ENCODE measurements around the gene GPR37L1.
"Not testable (repeated sequence)": the region's sequence is repeated elsewhere in the genome, so short reads cannot be mapped to it uniquely, and the experiment has no call there.

Gene GPR37L1

GRCh38 chr1:202173993-202174392 lies 51.3 kb downstream of the GPR37L1 start:
- Histone ChIP-seq H4K20me1 (ENCODE audit: low read depth, low read length) (no peaks in the 10 kb centered on the region), H3K27ac (ENCODE audit: low read depth, low read length) (no peak overlapping the region), H3K27me3 (ENCODE audit: low read length) (no peaks in the 10 kb centered on the region), H3K79me2 (ENCODE audit: insufficient read depth, low read length) (no peaks in the 10 kb centered on the region), H2AFZ (ENCODE audit: low read depth, low read length, severe bottlenecking) (no peak overlapping the region), H3K36me3 (ENCODE audit: low read length) (no peaks in the 10 kb centered on the region), H3K4me3 (ENCODE audit: insufficient read depth, low read length, poor library complexity, severe bottlenecking) (no peak overlapping the region), H3K9me2 (replicated peaks; ENCODE audit: insufficient read depth, low read length) (no peaks in the 10 kb centered on the region), H3K4me2 (ENCODE audit: low read depth, low read length, poor library complexity, severe bottlenecking) (no peak overlapping the region), H3K9ac (ENCODE audit: low read length) (no peak overlapping the region), H3K9me3 (ENCODE audit: insufficient read depth, low read length) (no peaks in the 10 kb centered on the region), H3F3A (ENCODE audit: insufficient read depth) (no peaks in the 10 kb centered on the region)
- TF ChIP-seq CTCF (IDR thresholded peaks at IDR 0.05; ENCODE audit: insufficient read depth, low read length, poor library complexity, severe bottlenecking): no peak
- TF ChIP-seq EZH2phosphoT487 (conservative IDR thresholded peaks at IDR 0.05; ENCODE audit: low read length): no peak

DNA sequence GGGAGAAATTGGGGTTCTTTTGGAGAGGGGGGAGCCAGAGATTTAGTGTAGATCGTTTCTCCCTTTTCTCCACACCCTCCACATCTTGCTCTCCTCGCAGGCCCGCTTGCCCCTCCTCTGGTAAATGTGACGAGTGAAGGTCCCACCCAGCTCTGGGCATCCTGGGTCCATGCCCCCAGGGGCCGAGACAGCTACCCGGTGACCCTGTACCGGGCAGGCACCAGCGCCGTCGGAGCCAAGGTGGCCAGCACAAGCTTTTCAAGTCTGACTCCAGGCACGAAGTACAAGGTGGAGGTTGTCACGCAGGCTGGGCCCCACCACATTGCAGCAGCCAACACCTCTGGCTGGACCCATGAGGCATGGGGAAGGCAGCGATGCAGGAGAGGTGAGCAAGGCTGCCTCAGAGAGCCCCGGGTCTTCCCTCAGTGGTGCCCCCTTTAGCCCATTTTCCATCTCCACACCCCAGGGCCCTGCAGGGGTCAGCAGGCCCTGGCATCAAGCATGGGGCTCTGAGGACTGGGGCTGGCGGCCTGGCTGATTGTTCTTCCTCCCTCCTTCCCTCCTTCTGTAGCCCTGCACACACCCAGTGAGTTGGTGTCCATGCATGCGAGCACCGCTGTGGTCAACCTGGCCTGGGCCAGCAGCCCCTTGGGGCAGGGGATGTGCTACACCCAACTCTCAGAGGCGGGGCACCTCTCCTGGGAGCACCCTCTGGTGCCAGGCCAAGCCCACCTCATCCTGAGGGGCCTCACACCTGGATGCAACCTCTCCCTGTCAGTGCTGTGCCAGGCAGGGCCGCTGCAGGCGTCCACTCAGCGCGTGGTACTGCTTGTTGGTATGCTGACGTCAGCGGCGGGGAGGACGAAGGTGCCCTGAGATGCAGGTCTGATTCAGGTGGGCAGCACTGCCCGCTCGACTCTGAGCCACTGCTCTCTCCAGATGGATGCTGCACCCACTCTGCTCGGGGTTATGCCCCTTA lies 54.5 kb downstream of the GPR37L1 start:
- no peak overlapping the region for H2AFZ ChIP-seq (ENCODE audit: low read depth, low read length, severe bottlenecking)
- H3F3A ChIP-seq (ENCODE audit: insufficient read depth): no peaks in the 10 kb centered on the region
- no peaks in the 10 kb centered on the region for H3K27me3 ChIP-seq (ENCODE audit: low read length)
- TF ChIP-seq EZH2phosphoT487 (conservative IDR thresholded peaks at IDR 0.05; ENCODE audit: low read length): no peak
- no peak for TF ChIP-seq CTCF (IDR thresholded peaks at IDR 0.05; ENCODE audit: insufficient read depth, low read length, poor library complexity, severe bottlenecking)
- H3K9me2 ChIP-seq (replicated peaks; ENCODE audit: insufficient read depth, low read length): no peaks in the 10 kb centered on the region
- H4K20me1 ChIP-seq (ENCODE audit: low read depth, low read length): no peaks in the 10 kb centered on the region
- H3K79me2 ChIP-seq (ENCODE audit: insufficient read depth, low read length): no peaks in the 10 kb centered on the region
- no peak overlapping the region for H3K9ac ChIP-seq (ENCODE audit: low read length)
- no peak overlapping the region for H3K4me2 ChIP-seq (ENCODE audit: low read depth, low read length, poor library complexity, severe bottlenecking)
- H3K4me3 ChIP-seq (ENCODE audit: insufficient read depth, low read length, poor library complexity, severe bottlenecking): no peak overlapping the region
- no peaks in the 10 kb centered on the region for H3K9me3 ChIP-seq (ENCODE audit: insufficient read depth, low read length)
- no peaks in the 10 kb centered on the region for H3K36me3 ChIP-seq (ENCODE audit: low read length)
- H3K27ac ChIP-seq (ENCODE audit: low read depth, low read length): no peak overlapping the region

DNA sequence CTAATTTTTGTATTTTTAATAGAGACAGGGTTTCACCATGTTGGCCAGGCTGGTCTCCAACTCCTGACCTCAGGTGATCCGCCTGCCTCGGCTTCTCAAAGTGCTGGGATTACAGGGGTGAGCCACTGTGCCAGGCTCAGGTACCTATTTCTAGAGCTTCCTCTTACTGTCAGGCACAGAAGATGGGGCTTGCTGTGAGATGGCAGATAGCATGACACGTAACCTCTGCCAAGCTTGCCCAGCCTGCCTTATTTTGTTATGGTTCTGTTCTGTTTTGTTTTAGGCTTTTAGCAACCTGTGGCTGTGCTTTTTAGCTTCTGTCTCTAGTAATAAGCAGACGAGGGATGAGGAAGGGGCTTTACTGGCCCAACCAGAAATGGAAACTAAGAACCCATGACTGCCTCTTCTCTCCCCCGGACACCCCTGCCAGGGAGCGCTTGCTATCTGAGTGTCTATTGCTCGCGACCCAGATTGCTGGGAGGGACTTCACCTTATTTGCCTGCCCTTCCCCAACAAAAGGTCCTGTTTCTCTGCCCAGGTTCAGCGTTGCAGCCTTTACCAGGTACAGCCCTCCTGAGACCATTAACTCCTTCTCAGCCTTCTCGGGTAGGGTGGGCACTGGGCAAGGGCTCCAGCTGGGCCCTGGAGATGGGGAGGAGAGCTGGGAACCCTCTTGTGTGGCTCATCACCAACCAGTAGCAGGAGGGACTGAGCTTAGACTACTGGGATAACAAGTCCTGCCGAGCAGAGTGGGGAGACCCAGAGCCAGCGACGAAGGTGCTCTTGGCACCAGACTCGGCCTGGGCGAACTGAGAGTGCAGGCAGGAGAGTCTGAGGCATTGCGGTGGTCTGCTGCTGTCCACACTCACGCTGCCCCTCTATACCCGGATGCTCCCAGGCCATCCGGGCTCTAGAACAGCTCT lies 57.4 kb downstream of the GPR37L1 start:
- Histone ChIP-seq H4K20me1 (ENCODE audit: low read depth, low read length) (no peaks in the 10 kb centered on the region), H3K9me3 (ENCODE audit: insufficient read depth, low read length) (no peaks in the 10 kb centered on the region), H3K27ac (ENCODE audit: low read depth, low read length) (no peak overlapping the region), H3K4me2 (ENCODE audit: low read depth, low read length, poor library complexity, severe bottlenecking) (no peak overlapping the region), H2AFZ (ENCODE audit: low read depth, low read length, severe bottlenecking) (no peak overlapping the region), H3K36me3 (ENCODE audit: low read length) (no peaks in the 10 kb centered on the region), H3K27me3 (ENCODE audit: low read length) (no peaks in the 10 kb centered on the region), H3K4me3 (ENCODE audit: insufficient read depth, low read length, poor library complexity, severe bottlenecking) (no peak overlapping the region), H3K79me2 (ENCODE audit: insufficient read depth, low read length) (no peaks in the 10 kb centered on the region), H3K9me2 (replicated peaks; ENCODE audit: insufficient read depth, low read length) (no peaks in the 10 kb centered on the region), H3K9ac (ENCODE audit: low read length) (no peak overlapping the region), H3F3A (ENCODE audit: insufficient read depth) (no peaks in the 10 kb centered on the region)
- TF ChIP-seq EZH2phosphoT487 (conservative IDR thresholded peaks at IDR 0.05; ENCODE audit: low read length) (no peak), CTCF (IDR thresholded peaks at IDR 0.05; ENCODE audit: insufficient read depth, low read length, poor library complexity, severe bottlenecking) (no peak)

DNA sequence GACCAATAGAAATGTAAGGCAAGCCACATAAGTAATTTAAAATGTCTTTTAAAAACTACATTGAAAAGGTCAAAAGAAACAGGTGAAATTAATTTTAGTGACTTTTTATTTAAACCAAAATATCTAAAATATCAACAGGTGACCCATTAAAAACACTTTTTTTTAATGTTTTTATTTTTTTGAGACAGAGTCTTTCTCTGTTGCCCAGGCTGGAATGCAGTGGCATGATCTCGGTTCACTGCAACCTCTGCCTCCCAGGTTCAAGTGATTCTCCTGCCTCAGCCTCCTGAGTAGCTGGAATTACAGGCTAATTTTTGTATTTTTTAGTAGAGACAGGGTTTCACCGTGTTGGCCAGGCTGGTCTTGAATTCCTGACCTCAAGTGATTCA lies 58.0 kb downstream of the GPR37L1 start:
- H2AFZ ChIP-seq (ENCODE audit: low read depth, low read length, severe bottlenecking); H4K20me1 ChIP-seq (ENCODE audit: low read depth, low read length); H3K27me3 ChIP-seq (ENCODE audit: low read length); H3K4me3 ChIP-seq (ENCODE audit: insufficient read depth, low read length, poor library complexity, severe bottlenecking); H3K4me2 ChIP-seq (ENCODE audit: low read depth, low read length, poor library complexity, severe bottlenecking); H3K9ac ChIP-seq (ENCODE audit: low read length); H3K79me2 ChIP-seq (ENCODE audit: insufficient read depth, low read length); H3K9me3 ChIP-seq (ENCODE audit: insufficient read depth, low read length); H3K9me2 ChIP-seq (replicated peaks; ENCODE audit: insufficient read depth, low read length); H3K27ac ChIP-seq (ENCODE audit: low read depth, low read length); H3K36me3 ChIP-seq (ENCODE audit: low read length); H3F3A ChIP-seq (ENCODE audit: insufficient read depth): not testable (repeated sequence)

Data from SU-DHL-6 (cell line).